GM23338 (cell line): ENCODE measurements around the gene RHOT1. TPM values are rescaled to one million over a fixed set of nuclear protein-coding genes. Genes with fewer than 3 reads are reported as not detected.

ENCODE experiments used
- ATAC-seq: fragments of 200-7000 bp; cut with Tn5 transposase; 3 replicates; pipeline ENCODE4 v1.9.1; 2020
- DNase-seq: peaks from one replicate; pipeline ENCODE4 v3.0.0-alpha.2; 2015; ENCODE audit warnings: low spot score
- H2AFZ ChIP-seq: fragments of 200-600 bp; sonication (generic); 2 replicates; pipeline ENCODE4 v1.8.0; 2016; ENCODE audit warnings: antibody characterized with exemption, mild to moderate bottlenecking, moderate library complexity
- H3F3A ChIP-seq: fragments of 200-600 bp; sonication (generic); replicated peaks from 2 replicates; pipeline ENCODE4 v1.8.0; 2017; ENCODE audit warnings: antibody characterized with exemption, mixed run types, low read depth
- H3K27ac ChIP-seq: fragments of 200-600 bp; sonication (generic); 2 replicates; pipeline ENCODE4 v1.6.1; 2016; ENCODE audit warnings: low read depth
- H3K27me3 ChIP-seq: fragments of 200-600 bp; sonication (generic); 2 replicates; pipeline ENCODE4 v1.8.0; 2016; ENCODE audit warnings: mild to moderate bottlenecking, mixed run types, moderate library complexity; ENCODE audit not compliant: insufficient read depth
- H3K36me3 ChIP-seq: fragments of 200-600 bp; sonication (generic); 2 replicates; pipeline ENCODE4 v1.8.0; 2016; ENCODE audit warnings: mild to moderate bottlenecking; ENCODE audit not compliant: insufficient read depth
- H3K4me1 ChIP-seq: fragments of 200-600 bp; sonication (generic); 2 replicates; pipeline ENCODE4 v1.8.0; 2016; ENCODE audit warnings: mild to moderate bottlenecking, moderate library complexity; ENCODE audit not compliant: insufficient read depth
- H3K4me2 ChIP-seq: fragments of 200-600 bp; sonication (generic); 2 replicates; pipeline ENCODE4 v1.7.1; 2017; ENCODE audit warnings: mixed run types
- H3K4me3 ChIP-seq: fragments of 200-600 bp; sonication (generic); 2 replicates; pipeline ENCODE4 v1.6.1; 2016; ENCODE audit warnings: mixed run types
- H3K79me2 ChIP-seq: fragments of 200-600 bp; sonication (generic); replicated peaks from 2 replicates; pipeline ENCODE4 v1.8.0; 2017; ENCODE audit warnings: mild to moderate bottlenecking; ENCODE audit not compliant: insufficient read depth
- H3K9me2 ChIP-seq: fragments of 200-600 bp; sonication (generic); 2 replicates; pipeline ENCODE4 v1.8.0; 2017; ENCODE audit not compliant: insufficient read depth
- H4K20me1 ChIP-seq: fragments of 200-600 bp; sonication (generic); replicated peaks from 2 replicates; pipeline ENCODE4 v1.8.0; 2017; ENCODE audit warnings: mild to moderate bottlenecking; ENCODE audit not compliant: insufficient read depth
- H3K27ac Mint-ChIP-seq: 2 replicates; pipeline ENCODE4 v1.8.0; 2020; ENCODE audit warnings: inconsistent platforms, mild to moderate bottlenecking, moderate library complexity, mixed read lengths
- H3K27me3 Mint-ChIP-seq: 3 replicates; pipeline ENCODE4 v1.8.0; 2022; ENCODE audit warnings: low read depth, mild to moderate bottlenecking, moderate library complexity, mixed read lengths, inconsistent platforms; ENCODE audit not compliant: insufficient read depth, poor library complexity
- H3K36me3 Mint-ChIP-seq: 3 replicates; pipeline ENCODE4 v1.8.0; 2021; ENCODE audit warnings: low read depth, mild to moderate bottlenecking, inconsistent platforms, moderate library complexity, mixed read lengths
- H3K4me1 Mint-ChIP-seq: 3 replicates; pipeline ENCODE4 v1.8.0; 2020; ENCODE audit warnings: mild to moderate bottlenecking, inconsistent platforms, mixed read lengths
- H3K4me3 Mint-ChIP-seq: 3 replicates; pipeline ENCODE4 v1.8.0; 2021; ENCODE audit warnings: moderate library complexity, mild to moderate bottlenecking, inconsistent platforms, mixed read lengths
- H3K9me3 Mint-ChIP-seq: 3 replicates; pipeline ENCODE4 v1.8.0; 2020; ENCODE audit warnings: moderate library complexity, mild to moderate bottlenecking, inconsistent platforms, mixed read lengths
- CREB1 ChIP-seq: fragments of 250-450 bp; sonication (Bioruptor Pico); IDR thresholded peaks from 2 replicates; pipeline ENCODE4 v1.5.0; 2020; ENCODE audit warnings: low read depth, mild to moderate bottlenecking, moderate library complexity
- EZH2 ChIP-seq: fragments of 200-600 bp; sonication (generic); IDR thresholded peaks from one replicate; pipeline ENCODE4 v1.8.0; 2017; ENCODE audit warnings: antibody characterized with exemption, mild to moderate bottlenecking, low read depth; ENCODE audit not compliant: unreplicated experiment
- EZH2phosphoT487 ChIP-seq: fragments of 200-600 bp; sonication (generic); IDR thresholded peaks from one replicate; pipeline ENCODE4 v1.8.1; 2018; ENCODE audit warnings: antibody characterized with exemption; ENCODE audit not compliant: unreplicated experiment
- NANOG ChIP-seq: IDR thresholded peaks from 2 replicates; pipeline ENCODE4 v1.6.1; 2016; ENCODE audit warnings: antibody characterized with exemption, borderline replicate concordance
- POLR2AphosphoS5 ChIP-seq: IDR thresholded peaks from 2 replicates; pipeline ENCODE4 v1.6.1; 2016; ENCODE audit warnings: antibody characterized with exemption, low read depth
- ZNF114 ChIP-seq: fragments of 250-450 bp; sonication (Bioruptor Pico); IDR thresholded peaks from 2 replicates; pipeline ENCODE4 v1.5.0; 2020; ENCODE audit warnings: mild to moderate bottlenecking, moderate library complexity
- polyA plus RNA-seq: library from polyadenylated mRNA; unstranded; fragments of >200 nt; fragmentation: Nextera tagmentation; extraction: Ambion mirVana; gene quantifications from 2 replicates; pipeline ENCODE4 v1.2.1, GENCODE V29; 2016
- total RNA-seq: library from RNA; depleted of rRNA; stranded (reverse); fragments of >200 nt; shearing (Covaris generic); gene quantifications from 2 replicates; pipeline ENCODE4 v1.2.3, GENCODE V29; 2014
- TF ChIP-seq, protein P1 (sequence below): fragments of 250-450 bp; sonication (Bioruptor Pico); IDR thresholded peaks from 2 replicates; pipeline ENCODE4 v1.5.0; 2020; ENCODE audit warnings: mild to moderate bottlenecking, moderate library complexity
- TF ChIP-seq, protein P2 (sequence below): IDR thresholded peaks from one replicate; pipeline ENCODE4 v1.6.1; 2018; ENCODE audit warnings: antibody characterized with exemption; ENCODE audit not compliant: unreplicated experiment

The RHOT1 gene
- total and polyA plus RNA-seq, 2 experiments from 2014 or later: 40.8 to 53.5 TPM

- Histone ChIP-seq H3K9me2 (no peaks in the 10 kb centered on the region), H4K20me1 (peaks cover 7% of the 10 kb centered on the region), H3K36me3 (peaks cover 2% of the 10 kb centered on the region), H3K4me1 (no peaks in the 10 kb centered on the region), H3K27me3 (no peaks in the 10 kb centered on the region), H3K4me2 (no peak overlapping the region), H2AFZ (no peak overlapping the region), H3K4me3 (no peak overlapping the region), H3K79me2 (peaks cover 7% of the 10 kb centered on the region; the same call in 1 of the 2 replicates), H3K27ac (no peak overlapping the region), H3F3A (no peaks in the 10 kb centered on the region)
- Mint-ChIP-seq H3K9me3 (peaks cover 16% of the 10 kb centered on the region), H3K4me3 (no peak overlapping the region), H3K4me1 (no peaks in the 10 kb centered on the region), H3K27ac (no peak overlapping the region), H3K27me3 (peaks cover 2% of the 10 kb centered on the region), H3K36me3 (peaks cover 51% of the 10 kb centered on the region)
- ATAC-seq (no peak), DNase-seq (no peak)
- TF ChIP-seq NANOG (no peak), CREB1 (CRISPR knock-in tag) (no peak), EZH2phosphoT487 (no peak), ZNF114 (CRISPR knock-in tag) (no peak), EZH2 (no peak), POLR2AphosphoS5 (no peak)
- TF ChIP-seq, protein P1, sequence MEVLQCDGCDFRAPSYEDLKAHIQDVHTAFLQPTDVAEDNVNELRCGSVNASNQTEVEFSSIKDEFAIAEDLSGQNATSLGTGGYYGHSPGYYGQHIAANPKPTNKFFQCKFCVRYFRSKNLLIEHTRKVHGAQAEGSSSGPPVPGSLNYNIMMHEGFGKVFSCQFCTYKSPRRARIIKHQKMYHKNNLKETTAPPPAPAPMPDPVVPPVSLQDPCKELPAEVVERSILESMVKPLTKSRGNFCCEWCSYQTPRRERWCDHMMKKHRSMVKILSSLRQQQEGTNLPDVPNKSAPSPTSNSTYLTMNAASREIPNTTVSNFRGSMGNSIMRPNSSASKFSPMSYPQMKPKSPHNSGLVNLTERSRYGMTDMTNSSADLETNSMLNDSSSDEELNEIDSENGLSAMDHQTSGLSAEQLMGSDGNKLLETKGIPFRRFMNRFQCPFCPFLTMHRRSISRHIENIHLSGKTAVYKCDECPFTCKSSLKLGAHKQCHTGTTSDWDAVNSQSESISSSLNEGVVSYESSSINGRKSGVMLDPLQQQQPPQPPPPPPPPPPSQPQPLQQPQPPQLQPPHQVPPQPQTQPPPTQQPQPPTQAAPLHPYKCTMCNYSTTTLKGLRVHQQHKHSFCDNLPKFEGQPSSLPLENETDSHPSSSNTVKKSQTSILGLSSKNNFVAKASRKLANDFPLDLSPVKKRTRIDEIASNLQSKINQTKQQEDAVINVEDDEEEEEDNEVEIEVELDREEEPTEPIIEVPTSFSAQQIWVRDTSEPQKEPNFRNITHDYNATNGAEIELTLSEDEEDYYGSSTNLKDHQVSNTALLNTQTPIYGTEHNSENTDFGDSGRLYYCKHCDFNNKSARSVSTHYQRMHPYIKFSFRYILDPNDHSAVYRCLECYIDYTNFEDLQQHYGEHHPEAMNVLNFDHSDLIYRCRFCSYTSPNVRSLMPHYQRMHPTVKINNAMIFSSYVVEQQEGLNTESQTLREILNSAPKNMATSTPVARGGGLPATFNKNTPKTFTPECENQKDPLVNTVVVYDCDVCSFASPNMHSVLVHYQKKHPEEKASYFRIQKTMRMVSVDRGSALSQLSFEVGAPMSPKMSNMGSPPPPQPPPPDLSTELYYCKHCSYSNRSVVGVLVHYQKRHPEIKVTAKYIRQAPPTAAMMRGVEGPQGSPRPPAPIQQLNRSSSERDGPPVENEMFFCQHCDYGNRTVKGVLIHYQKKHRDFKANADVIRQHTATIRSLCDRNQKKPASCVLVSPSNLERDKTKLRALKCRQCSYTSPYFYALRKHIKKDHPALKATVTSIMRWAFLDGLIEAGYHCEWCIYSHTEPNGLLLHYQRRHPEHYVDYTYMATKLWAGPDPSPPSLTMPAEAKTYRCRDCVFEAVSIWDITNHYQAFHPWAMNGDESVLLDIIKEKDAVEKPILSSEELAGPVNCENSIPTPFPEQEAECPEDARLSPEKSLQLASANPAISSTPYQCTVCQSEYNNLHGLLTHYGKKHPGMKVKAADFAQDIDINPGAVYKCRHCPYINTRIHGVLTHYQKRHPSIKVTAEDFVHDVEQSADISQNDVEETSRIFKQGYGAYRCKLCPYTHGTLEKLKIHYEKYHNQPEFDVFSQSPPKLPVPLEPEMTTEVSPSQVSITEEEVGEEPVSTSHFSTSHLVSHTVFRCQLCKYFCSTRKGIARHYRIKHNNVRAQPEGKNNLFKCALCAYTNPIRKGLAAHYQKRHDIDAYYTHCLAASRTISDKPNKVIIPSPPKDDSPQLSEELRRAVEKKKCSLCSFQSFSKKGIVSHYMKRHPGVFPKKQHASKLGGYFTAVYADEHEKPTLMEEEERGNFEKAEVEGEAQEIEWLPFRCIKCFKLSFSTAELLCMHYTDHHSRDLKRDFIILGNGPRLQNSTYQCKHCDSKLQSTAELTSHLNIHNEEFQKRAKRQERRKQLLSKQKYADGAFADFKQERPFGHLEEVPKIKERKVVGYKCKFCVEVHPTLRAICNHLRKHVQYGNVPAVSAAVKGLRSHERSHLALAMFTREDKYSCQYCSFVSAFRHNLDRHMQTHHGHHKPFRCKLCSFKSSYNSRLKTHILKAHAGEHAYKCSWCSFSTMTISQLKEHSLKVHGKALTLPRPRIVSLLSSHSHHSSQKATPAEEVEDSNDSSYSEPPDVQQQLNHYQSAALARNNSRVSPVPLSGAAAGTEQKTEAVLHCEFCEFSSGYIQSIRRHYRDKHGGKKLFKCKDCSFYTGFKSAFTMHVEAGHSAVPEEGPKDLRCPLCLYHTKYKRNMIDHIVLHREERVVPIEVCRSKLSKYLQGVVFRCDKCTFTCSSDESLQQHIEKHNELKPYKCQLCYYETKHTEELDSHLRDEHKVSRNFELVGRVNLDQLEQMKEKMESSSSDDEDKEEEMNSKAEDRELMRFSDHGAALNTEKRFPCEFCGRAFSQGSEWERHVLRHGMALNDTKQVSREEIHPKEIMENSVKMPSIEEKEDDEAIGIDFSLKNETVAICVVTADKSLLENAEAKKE (CRISPR knock-in tag): no peak
- TF ChIP-seq, protein P2, sequence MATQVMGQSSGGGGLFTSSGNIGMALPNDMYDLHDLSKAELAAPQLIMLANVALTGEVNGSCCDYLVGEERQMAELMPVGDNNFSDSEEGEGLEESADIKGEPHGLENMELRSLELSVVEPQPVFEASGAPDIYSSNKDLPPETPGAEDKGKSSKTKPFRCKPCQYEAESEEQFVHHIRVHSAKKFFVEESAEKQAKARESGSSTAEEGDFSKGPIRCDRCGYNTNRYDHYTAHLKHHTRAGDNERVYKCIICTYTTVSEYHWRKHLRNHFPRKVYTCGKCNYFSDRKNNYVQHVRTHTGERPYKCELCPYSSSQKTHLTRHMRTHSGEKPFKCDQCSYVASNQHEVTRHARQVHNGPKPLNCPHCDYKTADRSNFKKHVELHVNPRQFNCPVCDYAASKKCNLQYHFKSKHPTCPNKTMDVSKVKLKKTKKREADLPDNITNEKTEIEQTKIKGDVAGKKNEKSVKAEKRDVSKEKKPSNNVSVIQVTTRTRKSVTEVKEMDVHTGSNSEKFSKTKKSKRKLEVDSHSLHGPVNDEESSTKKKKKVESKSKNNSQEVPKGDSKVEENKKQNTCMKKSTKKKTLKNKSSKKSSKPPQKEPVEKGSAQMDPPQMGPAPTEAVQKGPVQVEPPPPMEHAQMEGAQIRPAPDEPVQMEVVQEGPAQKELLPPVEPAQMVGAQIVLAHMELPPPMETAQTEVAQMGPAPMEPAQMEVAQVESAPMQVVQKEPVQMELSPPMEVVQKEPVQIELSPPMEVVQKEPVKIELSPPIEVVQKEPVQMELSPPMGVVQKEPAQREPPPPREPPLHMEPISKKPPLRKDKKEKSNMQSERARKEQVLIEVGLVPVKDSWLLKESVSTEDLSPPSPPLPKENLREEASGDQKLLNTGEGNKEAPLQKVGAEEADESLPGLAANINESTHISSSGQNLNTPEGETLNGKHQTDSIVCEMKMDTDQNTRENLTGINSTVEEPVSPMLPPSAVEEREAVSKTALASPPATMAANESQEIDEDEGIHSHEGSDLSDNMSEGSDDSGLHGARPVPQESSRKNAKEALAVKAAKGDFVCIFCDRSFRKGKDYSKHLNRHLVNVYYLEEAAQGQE: no peak
These were observed 19.4 kb downstream of the RHOT1 start for GRCh38 chr17:32161506-32162365.
